Germinal center (tissue), 1 donor: ENCODE results near the gene FBXL3.
A peak's percentile ranks its signal among the peaks of the same experiment; 100 is the strongest.

Source experiments
- DNase-seq: peaks from one replicate; pipeline ENCODE4 v3.0.0; 2012; ENCODE audit warnings: mixed read lengths, low spot score

The FBXL3 gene, protein sequence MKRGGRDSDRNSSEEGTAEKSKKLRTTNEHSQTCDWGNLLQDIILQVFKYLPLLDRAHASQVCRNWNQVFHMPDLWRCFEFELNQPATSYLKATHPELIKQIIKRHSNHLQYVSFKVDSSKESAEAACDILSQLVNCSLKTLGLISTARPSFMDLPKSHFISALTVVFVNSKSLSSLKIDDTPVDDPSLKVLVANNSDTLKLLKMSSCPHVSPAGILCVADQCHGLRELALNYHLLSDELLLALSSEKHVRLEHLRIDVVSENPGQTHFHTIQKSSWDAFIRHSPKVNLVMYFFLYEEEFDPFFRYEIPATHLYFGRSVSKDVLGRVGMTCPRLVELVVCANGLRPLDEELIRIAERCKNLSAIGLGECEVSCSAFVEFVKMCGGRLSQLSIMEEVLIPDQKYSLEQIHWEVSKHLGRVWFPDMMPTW

DNA sequence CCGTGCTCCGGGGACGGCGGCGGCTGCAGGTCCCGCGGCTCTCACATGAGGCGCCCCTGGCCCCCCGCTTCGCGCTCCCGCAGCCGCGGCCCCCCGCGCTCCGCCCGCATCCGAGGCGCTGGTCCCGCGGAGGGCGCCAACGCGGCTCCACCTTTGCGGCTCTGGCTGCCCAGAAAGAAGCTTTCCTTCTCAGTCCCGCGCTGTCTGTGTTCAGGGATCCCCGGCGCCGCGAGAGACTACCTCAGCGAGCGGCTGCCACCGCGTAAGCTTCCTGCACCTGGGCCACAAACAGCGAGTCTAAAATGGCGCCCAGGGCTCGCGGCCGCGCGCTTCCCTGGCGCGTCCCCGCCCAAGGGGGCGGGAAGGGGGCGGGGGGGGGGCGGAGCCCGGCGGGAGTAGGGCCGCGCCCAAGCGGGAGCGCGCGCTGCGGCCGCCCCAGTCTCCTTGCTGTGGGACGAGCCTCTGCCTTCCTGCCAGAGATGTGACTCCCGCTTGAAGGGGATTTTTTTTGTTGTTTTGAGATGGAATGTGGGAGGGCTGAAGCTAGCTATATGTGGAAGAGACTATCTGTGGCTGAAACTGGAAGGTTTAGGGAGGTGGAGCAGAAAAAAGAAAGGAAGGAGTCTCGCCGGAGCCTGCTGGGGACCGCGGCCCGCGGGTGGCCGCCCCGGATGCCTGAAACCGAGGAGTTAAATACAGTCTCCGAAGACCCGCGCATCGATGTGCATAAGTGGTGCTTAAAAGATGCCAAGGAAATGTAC, at the start of gene FBXL3:
TSS of gene FBXL3 (minus strand) at position 299 of the 761 bp plus-strand sequence. CDS start 5,299 bp downstream, outside the sequence.
- peak; percentile 93 for DNase-seq

DNA sequence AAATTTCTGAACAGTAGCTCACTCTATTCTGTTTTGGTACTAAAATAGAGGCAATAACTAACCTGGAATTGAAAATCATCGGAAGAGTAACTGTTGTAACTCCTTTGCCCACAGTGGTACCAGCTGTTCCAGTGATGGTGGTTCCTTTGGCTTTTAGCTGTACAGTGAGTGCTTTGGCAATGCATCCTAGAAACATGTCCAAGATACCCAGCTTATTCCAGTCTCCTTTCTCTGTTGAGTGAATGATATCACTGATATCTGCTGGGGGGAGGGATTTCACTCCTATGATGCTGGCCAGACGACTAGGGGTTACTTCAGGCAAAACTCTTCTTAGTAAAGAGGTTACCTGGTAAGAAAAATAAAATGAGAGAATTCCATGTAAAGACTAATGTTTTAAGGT, 40.6 kb upstream of the FBXL3 start:
- no peak for DNase-seq

DNA sequence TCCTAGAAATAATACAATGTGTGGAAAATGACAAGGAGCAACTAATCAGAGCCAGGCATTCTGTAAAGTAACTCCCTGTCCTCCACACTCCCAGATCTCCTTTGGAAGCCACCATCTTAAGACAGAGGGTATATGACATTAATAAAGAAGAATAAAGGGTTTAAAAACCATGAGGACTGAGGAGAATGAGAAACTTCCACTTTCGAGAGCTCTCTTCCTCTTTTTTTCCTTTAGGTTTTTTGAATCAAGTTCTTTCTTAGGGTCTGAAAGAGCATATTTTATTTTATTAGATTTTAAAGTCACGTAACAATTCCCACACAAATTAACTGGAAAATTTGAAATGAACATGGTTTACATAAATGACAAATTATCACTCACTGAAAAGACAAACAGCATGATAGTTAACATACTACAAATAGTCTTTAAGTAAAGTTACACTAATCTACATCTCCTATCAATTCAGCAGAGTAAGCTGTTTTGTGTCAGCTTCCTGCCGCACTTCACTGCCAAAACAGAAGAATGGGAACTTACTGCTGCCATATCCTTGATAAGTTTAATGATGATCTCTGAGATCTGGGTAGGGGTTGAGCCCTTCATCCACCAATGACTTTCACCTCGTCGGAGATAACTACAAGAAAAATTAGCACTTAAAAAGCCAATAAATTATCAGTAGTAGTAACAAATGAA, 38.6 kb upstream of the FBXL3 start:
- DNase-seq = no peak

DNA sequence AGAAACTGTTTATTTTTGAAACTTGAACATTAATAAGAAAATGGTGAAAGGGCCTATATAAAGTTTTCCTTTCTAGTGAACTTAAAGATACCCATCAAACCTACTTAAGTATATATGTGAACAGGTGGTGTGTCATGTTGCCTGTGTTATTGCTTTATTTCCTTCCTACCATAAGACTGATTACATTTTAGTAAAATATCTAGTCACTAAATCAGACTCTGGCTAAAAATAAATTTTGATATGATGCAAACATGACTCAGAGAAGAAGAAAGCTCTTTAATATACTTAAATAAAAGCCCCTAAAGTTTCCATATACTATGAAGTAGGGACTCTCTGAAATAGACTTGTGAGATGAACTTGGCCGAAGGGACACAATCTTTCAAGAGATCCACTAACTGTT, 35.1 kb upstream of the FBXL3 start:
- DNase-seq = no peak

DNA sequence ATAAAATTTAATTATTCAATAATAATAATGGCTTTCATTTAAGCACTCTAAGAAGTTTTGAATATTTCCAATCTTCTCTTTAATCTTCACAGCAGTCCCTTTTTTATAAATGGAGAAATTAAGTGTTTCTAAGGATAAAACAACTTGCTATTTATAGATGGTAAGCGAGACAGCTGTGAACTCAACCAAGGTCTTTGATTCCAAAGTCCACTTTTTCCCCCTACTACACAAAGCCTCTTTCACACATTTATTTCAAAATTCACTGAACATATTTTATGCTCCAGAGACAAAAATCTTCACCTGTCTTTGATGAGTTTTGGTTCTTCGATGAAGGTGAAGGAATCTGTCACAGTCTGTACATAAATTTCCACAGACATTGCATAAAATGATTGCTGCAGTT, 34.4 kb upstream of the FBXL3 start:
- no peak for DNase-seq

DNA sequence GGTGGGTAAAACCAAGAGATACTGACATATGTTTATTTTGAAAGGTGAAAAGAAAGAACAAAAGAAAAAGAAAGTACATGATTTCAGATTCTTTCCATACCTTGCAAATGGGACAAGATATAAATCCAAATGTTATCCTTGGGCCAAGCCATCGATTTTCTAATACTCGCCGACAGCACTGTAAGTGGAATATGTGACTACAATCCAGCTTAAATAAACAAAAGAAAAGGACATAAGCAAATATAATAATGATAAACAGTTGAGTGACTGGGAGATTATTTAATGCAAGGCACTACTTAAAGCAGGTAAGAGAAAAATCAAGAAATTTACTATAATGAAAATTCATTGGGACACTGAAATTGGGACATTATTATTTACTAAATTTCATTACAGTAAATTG, 29.9 kb upstream of the FBXL3 start:
- no peak for DNase-seq

DNA sequence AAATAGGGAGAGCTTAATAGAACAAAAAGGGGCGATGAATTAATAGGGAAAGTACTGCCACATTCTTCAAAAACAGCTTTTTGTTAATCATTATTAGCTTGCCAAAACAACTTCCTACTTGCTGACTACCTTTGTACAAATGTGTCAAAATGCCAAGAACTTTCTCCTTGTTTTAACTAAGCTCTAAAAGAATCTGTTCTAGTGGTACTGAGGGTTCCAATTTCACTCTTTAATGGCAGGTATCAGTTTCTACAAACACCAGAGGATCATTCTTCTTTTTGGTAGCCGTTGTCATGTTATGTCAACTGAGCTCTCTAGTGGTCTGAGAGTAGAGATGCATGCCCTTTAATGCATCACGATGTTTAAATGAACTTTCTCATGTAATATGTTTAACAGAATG, 29.4 kb upstream of the FBXL3 start:
- DNase-seq = no peak

DNA sequence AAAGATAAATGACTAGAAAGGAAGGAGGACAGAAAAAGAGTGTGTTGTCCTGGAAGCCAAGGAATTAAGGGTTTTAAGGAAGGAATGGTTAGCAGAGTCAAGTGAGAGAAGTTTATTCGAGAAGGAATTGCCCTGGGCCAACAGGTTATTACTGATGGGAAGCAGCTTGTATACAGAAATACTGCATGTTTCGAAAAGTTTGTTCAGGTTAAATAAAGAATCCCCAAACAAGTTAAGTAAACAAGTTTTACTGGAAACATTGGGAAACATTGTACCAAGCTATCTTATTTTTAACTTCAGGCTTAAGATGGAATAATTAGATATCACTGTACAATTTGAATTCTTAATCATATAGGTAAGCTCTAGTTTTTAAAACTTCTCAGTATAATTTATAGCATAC, 28.2 kb upstream of the FBXL3 start:
- no peak for DNase-seq

DNA sequence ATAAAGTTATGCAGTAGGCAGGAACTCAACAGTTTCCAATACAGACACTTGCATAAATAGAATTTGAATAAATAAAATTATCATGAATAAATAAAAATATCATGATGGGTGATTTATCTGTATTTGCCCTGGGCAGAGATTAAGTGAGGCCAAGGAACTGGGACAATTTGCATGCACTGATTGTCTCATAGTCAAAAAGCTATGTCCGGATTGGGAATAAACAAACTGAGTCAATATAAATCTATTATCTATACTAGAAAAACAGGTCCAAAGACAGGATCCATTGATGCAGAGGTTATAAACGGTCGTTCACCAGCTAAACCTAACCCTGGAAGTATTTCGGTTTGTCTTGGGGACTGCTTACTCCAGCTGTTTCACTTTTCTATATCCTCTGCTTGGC, 26.2 kb upstream of the FBXL3 start:
- DNase-seq = no peak

DNA sequence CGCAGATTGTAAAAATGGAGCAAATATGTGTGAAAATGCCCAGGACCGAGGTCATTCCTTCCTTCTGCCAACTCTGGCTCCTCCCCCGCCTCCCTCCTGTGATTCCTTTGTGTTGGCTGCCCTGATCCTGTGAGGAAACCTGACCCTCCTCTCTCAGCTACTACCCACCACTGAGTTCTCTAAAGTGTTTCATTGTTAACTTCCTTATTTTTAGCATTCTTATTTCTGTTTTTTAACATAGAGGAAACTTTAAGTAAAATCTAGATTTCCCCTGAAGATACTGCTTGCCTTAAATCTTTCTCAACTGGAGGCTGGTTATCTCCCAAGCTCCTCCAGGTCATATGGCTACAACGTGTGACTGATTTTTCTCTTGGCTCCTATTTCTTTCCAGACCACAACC, 21.7 kb upstream of the FBXL3 start:
- no peak for DNase-seq

DNA sequence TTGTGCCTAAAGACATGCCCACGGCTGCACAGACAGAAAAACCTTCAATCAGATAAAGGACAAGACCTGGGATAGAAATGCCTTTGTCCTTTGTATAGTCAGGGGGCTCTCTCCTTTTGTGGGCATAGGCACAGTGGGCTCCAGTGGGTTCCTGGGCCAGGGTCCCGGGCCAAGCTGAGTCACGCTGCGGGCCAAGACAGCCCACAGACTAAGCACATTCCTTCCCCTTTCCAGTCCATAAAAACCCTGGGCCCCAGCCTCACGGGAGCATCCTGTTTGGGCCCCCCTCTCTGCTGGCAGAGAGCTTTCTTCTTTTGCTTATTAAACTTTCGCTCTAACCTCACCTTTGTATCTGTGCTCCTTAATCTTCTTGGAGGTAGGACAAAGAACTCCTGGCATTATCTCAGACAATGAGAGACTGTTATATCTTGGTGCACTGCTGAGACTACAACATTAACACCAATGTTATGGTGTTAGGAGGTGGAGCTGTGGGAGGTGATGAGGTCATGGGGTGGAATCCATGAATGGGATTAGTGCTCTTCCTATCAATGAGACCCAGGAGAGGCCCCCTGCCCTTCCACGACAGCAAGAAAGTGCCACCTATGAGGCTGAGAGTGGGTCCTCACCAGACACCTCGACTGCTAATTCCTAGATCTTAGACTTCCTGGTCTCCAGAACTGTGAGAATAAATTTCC, 20.8 kb upstream of the FBXL3 start:
- DNase-seq = no peak

DNA sequence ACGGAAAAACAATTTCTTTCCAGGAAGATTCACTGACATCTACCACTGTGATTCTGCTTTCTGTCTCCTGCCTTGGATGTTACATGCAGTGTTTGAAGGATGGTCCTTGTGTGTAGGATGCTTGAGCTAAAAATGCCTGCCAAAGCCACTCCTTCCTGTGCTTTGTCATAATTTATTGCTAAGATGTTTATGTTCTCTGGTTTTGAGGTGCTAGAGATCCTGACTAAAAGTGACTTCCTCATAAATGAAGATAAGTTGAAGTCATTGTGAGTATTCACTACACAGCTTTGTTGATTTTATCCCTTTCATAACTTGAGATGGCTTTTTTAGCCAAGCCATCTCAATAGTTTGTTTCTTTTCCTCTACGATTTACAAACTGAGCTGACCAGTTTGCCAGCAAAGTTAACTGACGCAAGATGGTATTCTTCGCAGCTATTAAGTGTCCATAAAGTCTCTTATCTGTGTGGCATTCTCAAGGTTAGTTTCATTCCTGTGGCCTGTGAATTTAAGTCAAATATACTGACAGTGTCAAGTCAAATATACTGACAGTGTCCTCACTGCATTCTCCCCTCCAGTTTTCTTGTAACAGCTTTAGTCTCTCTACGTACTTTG, 15.7 kb upstream of the FBXL3 start:
- DNase-seq = no peak

DNA sequence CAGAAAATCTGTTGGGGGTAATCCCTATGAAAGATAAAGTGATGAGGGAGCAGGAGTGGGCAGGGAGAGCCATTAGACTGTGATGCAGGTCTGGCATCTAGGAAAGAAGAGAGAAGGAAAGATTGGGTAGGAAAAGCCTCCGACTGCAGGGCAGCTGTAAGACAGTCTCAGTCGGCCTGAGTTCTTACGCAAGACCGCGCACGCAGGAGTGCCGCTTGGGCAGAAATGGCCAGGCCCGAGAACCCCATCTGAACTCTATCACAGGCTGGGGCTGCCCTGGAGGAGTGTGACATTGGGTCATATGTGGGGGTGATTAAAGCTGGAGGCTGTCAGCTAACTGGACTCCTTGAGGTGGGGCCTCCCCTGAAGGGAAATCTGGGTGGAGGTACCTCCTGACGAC, 13.9 kb upstream of the FBXL3 start:
- no peak for DNase-seq

DNA sequence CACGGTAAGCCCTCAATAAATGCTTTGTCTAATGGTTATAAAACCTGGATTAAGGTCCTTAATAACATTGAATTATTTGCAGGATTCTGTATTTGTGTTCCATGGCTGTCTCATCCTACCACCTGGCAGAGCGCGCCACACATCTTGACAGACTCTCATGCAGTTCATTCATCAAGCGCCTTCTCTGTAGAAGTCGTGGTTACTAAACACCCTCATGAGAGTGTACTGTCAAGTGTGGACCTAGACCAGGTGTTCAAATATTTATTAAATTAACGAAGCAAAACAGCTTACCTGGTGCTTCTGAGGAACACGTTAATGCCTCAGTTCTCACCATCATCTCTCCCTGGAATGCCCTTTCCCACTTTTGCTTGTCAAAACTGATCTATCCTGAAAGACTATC, 13.1 kb upstream of the FBXL3 start:
- no peak for DNase-seq

DNA sequence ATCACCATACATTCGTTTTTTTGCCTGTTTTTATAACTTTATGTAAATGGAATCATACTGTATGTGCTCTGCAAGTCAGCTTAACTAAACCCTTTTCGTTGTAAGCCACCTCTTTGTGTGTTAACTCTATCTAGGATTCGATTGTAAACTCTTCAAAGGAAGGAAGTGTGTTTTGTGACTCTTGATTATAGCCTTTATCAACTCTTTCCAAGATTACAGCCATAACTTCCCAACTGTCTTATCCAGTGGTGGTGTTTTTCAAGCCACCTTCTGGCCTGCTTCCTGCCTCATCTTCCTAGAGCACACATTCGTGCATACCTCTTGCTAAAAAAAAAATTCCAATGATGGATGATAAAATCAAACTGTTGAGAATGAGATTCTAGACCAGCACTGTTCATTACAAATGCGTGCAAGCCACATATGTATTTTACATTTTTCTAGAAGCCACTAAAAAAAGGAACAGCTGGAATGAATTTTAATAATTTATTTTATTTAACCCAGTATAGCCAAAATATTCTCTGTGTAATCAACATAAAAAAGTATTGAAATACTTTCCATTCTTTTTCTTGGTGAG, 12.0 kb upstream of the FBXL3 start:
- DNase-seq = no peak

DNA sequence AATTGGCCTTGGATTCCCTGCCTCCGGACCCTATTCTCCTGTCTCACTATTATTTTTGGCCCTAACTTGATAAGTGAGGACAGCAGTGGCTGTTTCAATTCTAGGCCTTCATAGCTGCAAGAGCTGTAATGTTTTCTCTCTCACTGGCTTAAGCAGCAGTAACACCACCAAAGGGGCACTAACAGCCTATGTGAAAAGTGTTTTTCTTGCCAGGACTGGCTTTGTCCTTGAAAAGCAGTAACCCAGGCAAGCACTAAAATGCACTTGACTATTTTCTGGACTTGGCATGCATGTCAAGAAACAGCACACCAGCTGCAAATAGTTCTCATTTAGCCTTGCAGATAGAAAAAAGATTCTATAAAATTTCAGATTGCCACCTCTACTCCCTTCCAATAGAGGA, 9.3 kb upstream of the FBXL3 start:
- DNase-seq = no peak

DNA sequence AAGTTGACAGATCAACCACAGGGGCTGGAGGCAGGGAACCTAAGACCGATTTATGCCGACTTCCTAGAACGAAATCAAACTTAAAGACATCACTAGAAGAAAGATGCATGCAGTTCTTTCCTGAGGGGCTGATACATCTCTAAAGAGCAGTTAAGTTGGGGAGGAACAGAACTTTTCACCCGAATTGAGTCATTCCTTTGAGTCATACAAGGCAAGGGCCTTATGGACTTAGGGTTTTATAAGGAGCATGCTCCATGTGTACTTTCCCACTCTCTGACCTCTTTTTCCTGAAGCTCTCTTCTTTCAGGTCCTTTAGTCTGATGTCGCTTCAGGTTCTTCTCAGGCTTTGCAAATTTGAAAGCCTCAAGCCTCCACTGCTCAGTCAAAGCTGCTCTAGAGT, 7.9 kb upstream of the FBXL3 start:
- DNase-seq = no peak

DNA sequence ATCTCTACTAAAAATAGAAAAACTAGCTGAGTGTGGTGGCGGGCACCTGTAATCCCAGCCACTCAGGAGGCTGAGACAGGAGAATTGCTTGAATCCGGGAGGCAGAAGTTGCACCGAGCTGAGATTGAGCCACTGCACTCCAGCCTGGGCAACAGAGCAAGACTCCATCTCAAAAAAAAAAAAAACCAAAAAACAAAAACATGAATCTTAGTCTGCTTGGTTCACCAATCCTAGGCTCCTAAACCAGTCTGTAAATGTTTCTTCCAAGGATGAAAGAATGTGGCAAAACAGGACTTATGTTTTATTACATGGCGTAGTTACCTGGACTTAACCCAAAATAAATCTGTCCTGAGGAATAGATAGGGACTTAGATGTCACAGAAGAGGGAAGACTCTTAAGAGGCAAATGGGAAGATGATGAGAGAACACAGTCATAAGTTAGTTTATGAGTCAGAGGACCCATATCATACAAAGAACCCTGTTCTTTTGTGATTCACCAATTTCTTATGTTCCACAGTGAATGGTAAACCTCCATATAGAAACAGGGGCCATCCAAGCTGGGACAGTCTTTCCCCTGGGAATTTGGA, 6.9 kb upstream of the FBXL3 start:
- no peak for DNase-seq

DNA sequence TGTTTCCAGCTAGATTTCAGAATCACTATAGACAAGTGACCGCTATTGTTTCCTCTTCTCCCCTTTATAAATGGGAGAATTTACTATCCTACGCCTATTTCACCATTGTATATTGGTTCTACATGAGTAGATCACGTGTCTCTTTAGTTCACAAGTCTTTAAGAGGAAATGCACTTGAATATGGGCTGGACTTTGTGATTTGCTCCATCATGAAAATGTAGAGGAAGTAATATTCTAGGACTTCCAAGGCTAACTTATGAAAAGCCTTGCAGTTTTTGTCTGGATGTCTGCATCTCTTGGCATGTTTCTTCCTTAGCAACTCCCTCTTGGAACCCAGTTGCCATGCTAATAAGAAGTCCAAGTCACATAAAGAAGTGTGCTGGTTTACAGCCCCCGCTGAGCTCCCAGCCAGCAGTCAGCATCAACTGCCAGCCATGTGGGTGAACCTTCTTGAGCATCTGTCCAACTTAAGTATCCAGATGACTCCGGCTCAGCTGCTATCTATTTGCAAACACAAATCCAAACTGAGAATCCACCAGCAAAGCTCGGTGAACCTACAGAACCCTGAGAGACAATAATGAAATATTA, 4.8 kb upstream of the FBXL3 start:
- DNase-seq = no peak

DNA sequence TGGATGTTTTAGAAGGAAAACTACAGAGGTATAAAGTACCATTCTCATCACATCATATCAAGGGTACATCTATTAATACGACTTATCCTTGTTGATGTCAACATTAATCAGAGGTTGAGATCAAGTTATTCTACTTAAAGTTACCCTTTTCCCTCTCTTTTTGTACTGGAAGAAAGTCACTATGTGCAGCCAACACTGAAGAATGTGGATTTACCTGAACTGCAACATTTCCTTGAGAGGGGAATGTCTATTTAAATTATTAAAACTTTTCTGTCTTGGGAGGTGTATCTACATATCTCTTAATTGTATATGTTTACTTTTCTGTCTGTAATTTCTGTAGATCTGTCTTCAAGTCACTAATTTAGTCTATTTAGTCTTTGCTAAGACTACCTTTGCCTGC, 2.5 kb upstream of the FBXL3 start:
- DNase-seq = no peak

DNA sequence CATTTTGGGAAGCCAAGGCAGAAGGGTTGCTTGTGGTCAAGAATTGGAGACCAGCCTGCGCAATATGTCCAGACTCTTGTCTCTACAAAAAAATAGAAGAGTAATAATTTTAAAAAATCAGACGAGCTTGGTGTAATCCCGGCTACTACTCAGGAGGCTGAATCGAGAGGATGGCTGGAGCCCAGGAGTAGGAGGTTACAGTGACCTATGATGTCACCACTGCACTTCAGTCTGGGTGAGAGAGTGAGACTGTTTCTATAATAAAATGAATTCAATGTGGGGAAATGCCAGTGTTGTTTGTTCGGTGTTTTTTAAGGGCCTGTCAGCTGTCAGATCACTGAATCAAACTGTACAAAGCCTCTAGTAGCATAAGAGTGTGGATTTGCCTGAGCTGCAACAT, 1.2 kb upstream of the FBXL3 start:
- DNase-seq = no peak
